ENCODE results near the gene ARHGEF19.

GRCh38 chr1:16235347-16235746 is 22.9 kb upstream of the ARHGEF19 start:
- TF ChIP-seq CTCF (IDR thresholded peaks at IDR 0.05; ENCODE audit: insufficient read depth, low read depth, low read length) (no peak), EZH2 (IDR thresholded peaks at IDR 0.05; ENCODE audit: insufficient read depth, low read length) (no peak)
